IMR-90 (cell line): ENCODE data around the gene TEX11. TPM values are rescaled to one million over a fixed set of nuclear protein-coding genes. Genes with fewer than 3 reads are reported as not detected.
"Not testable (repeated sequence)": the region's sequence is repeated elsewhere in the genome, so short reads cannot be mapped to it uniquely, and the experiment has no call there.

ENCODE experiments used
- ATAC-seq: fragments of 200-7000 bp; cut with Tn5 transposase; 2 replicates; pipeline ENCODE4 v1.9.1; 2020; ENCODE audit warnings: low read depth, mild to moderate bottlenecking, moderate library complexity
- BruUV-seq: library from RNA; stranded (reverse); fragments of 400-500 nt; replicated peaks from 2 replicates; lab custom pipeline; 2021; lab: Mats Ljungman, UMichigan
- CTCF ChIA-PET: fragments of 300-600 bp; formaldehyde crosslinking; extraction: SDS; loops from one replicate; lab custom pipeline; 2021; ENCODE audit warnings: antibody characterized with exemption; lab: Yijun Ruan, JAX
- POLR2A ChIA-PET: fragments of 300-600 bp; sonication (Branson Sonifier 250); formaldehyde crosslinking; loops from one replicate; lab custom pipeline; 2022; ENCODE audit warnings: antibody characterized with exemption; ENCODE audit not compliant: unreplicated experiment; lab: Charles Lee
- DNase-seq: peaks from one replicate; pipeline ENCODE4 v3.0.0; 2013
- H2AFZ ChIP-seq: replicated peaks from 2 replicates; pipeline ENCODE3; 2013; ENCODE audit warnings: low read length, mild to moderate bottlenecking; ENCODE audit not compliant: poor library complexity
- H2AK5ac ChIP-seq: 2 replicates; pipeline ENCODE4 v1.6.1; 2013; ENCODE audit warnings: low read depth, low read length, inconsistent platforms
- H2AK9ac ChIP-seq: replicated peaks from 2 replicates; pipeline ENCODE3; 2013; ENCODE audit warnings: mild to moderate bottlenecking, low read depth, low read length, moderate library complexity; ENCODE audit not compliant: poor library complexity
- H2BK120ac ChIP-seq: 2 replicates; pipeline ENCODE4 v1.6.1; 2013; ENCODE audit warnings: low read depth, low read length, inconsistent platforms
- H2BK15ac ChIP-seq: 3 replicates; pipeline ENCODE4 v1.6.1; 2013; ENCODE audit warnings: low read depth, low read length, inconsistent platforms
- H2BK20ac ChIP-seq: 2 replicates; pipeline ENCODE4 v1.6.1; 2013; ENCODE audit warnings: low read depth, mild to moderate bottlenecking, inconsistent platforms, low read length, moderate library complexity
- H2BK5ac ChIP-seq: 2 replicates; pipeline ENCODE4 v1.6.1; 2013; ENCODE audit warnings: mild to moderate bottlenecking, low read depth, low read length, inconsistent platforms; ENCODE audit not compliant: poor library complexity, severe bottlenecking
- H3K14ac ChIP-seq: replicated peaks from 2 replicates; pipeline ENCODE4 v1.6.1; 2013; ENCODE audit warnings: low read depth, low read length, inconsistent platforms
- H3K18ac ChIP-seq: 2 replicates; pipeline ENCODE4 v1.6.1; 2013; ENCODE audit warnings: low read depth, low read length, control low read depth
- H3K23ac ChIP-seq: 2 replicates; pipeline ENCODE4 v1.6.1; 2013; ENCODE audit warnings: low read depth, low read length, inconsistent platforms
- H3K27ac ChIP-seq: 2 replicates; pipeline ENCODE4 v1.5.1; 2013; ENCODE audit warnings: mild to moderate bottlenecking, control low read depth, low read length; ENCODE audit not compliant: insufficient read depth
- H3K27me3 ChIP-seq: 2 replicates; pipeline ENCODE4 v1.6.1; 2013; ENCODE audit warnings: low read length; ENCODE audit not compliant: control insufficient read depth, insufficient read depth
- H3K36me3 ChIP-seq: 2 replicates; pipeline ENCODE4 v1.6.1; 2013; ENCODE audit warnings: low read length, mixed read lengths; ENCODE audit not compliant: control insufficient read depth, insufficient read depth
- H3K4ac ChIP-seq: 2 replicates; pipeline ENCODE4 v1.6.1; 2013; ENCODE audit warnings: low read depth, low read length, inconsistent platforms
- H3K4me1 ChIP-seq: 2 replicates; pipeline ENCODE4 v1.6.1; 2013; ENCODE audit warnings: low read length, mixed read lengths; ENCODE audit not compliant: control insufficient read depth, insufficient read depth
- H3K4me2 ChIP-seq: 2 replicates; pipeline ENCODE4 v1.6.1; 2013; ENCODE audit warnings: low read depth, mild to moderate bottlenecking, control low read depth, low read length, moderate library complexity
- H3K4me3 ChIP-seq: 2 replicates; pipeline ENCODE4 v1.5.1; 2013; ENCODE audit warnings: low read depth, mild to moderate bottlenecking, control low read depth, low read length, moderate library complexity; ENCODE audit not compliant: insufficient read depth
- H3K56ac ChIP-seq: 2 replicates; pipeline ENCODE4 v1.6.1; 2013; ENCODE audit warnings: low read length, inconsistent platforms; ENCODE audit not compliant: insufficient read depth; ENCODE audit errors: extremely low read depth
- H3K79me1 ChIP-seq, 2 experiments: 2 replicates each; pipeline ENCODE4 v1.6.1; 2013; ENCODE audit warnings: low read length in 2 of 2, inconsistent platforms in 1 of 2, low read depth in 1 of 2
- H3K9ac ChIP-seq: 2 replicates; pipeline ENCODE4 v1.6.1; 2013; ENCODE audit warnings: low read depth, low read length, control low read depth
- H3K9me1 ChIP-seq: 2 replicates; pipeline ENCODE4 v1.6.1; 2013; ENCODE audit warnings: low read length, inconsistent platforms; ENCODE audit not compliant: insufficient read depth
- H3K9me3 ChIP-seq: 2 replicates; pipeline ENCODE4 v1.6.1; 2013; ENCODE audit warnings: low read length; ENCODE audit not compliant: control insufficient read depth, insufficient read depth
- H4K20me1 ChIP-seq: 2 replicates; pipeline ENCODE4 v1.6.1; 2013; ENCODE audit warnings: low read length, inconsistent platforms; ENCODE audit not compliant: insufficient read depth
- H4K5ac ChIP-seq: 2 replicates; pipeline ENCODE4 v1.6.1; 2013; ENCODE audit warnings: mild to moderate bottlenecking, low read depth, low read length, control low read depth
- H4K8ac ChIP-seq, 2 experiments: 2 replicates each; pipeline ENCODE4 v1.6.1; 2013; ENCODE audit warnings: low read depth in 2 of 2, low read length in 2 of 2, control low read depth in 1 of 2, inconsistent platforms in 1 of 2
- H4K91ac ChIP-seq: 2 replicates; pipeline ENCODE4 v1.6.1; 2013; ENCODE audit warnings: low read depth, low read length, inconsistent platforms; ENCODE audit not compliant: insufficient read depth
- WGBS, 2 experiments: methylation state at CpG; one replicate each; pipeline versions ENCODE4 v1.1.5 to v1.1.7; 2013; ENCODE audit warnings: missing lambda C conversion rate in 2 of 2; ENCODE audit not compliant: insufficient read length in 1 of 2; ENCODE audit errors: extremely low coverage in 2 of 2; 5-methylcytosine and 5-hydroxymethylcytosine counted together
- dilution Hi-C: fragments of 300-500 bp; cut with HindIII; formaldehyde crosslinking; loops from one replicate; pipeline ENCODE4 v1.14.3; 2018; ENCODE audit warnings: low sequenced_read_pairs; ENCODE audit not compliant: unreplicated experiment
- in situ Hi-C: fragments of 300-500 bp; cut with MboI; formaldehyde crosslinking; loops from 3 replicates; pipeline ENCODE4 v1.14.3; 2019; ENCODE audit warnings: low sequenced_read_pairs, inconsistent platforms, mixed read lengths
- intact Hi-C: fragments of 100-400 bp; cut with micrococcal nuclease; formaldehyde crosslinking; loops from 2 replicates; pipeline ENCODE4 v1.10.0; 2022
- polyA plus RNA-seq, 3 experiments: library from polyadenylated mRNA; depleted of rRNA; stranded (reverse); fragments of >200 nt; gene quantifications; 2 replicates each; pipeline ENCODE4 v1.2.3, GENCODE V29; 2012; ENCODE audit warnings: low replicate concordance in 1 of 3
- total RNA-seq: library from RNA; depleted of rRNA; stranded (reverse); fragments of >200 nt; gene quantifications from 2 replicates; pipeline ENCODE4 v1.2.3, GENCODE V29; 2012

The TEX11 gene
- total and polyA plus RNA-seq, 2 of the 4 experiments (the other 2 are of a cell fraction) = not detected

DNA sequence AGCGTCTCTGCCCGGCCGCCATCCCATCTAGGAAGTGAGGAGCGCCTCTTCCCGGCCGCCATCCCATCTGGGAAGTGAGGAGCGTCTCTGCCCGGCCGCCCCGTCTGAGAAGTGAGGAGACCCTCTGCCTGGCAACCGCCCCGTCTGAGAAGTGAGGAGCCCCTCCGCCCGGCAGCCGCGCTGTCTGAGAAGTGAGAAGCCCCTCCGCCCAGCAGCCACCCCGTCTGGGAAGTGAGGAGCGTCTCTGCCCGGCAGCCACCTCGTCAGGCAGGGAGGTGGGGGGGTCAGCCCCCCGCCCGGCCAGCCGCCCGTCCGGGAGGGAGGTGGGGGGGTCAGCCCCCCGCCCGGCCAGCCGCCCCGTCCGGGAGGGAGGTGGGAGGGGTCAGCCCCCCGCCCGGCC is 229.1 kb downstream of the TEX11 start:
- H4K8ac ChIP-seq, H4K5ac ChIP-seq, H3K9me1 ChIP-seq, intact Hi-C loops, dilution Hi-C loops, H4K91ac ChIP-seq, H3K14ac ChIP-seq, DNase-seq, H2BK120ac ChIP-seq, H2BK5ac ChIP-seq, H3K27me3 ChIP-seq, H3K4ac ChIP-seq, BruUV-seq, in situ Hi-C loops, H3K18ac ChIP-seq, H3K9ac ChIP-seq, H3K36me3 ChIP-seq, H3K4me1 ChIP-seq, H3K4me2 ChIP-seq, CTCF ChIA-PET, H2AFZ ChIP-seq, H4K20me1 ChIP-seq, H2BK15ac ChIP-seq, H3K23ac ChIP-seq, H3K9me3 ChIP-seq, H2AK5ac ChIP-seq, H3K79me1 ChIP-seq, POLR2A ChIA-PET, H3K56ac ChIP-seq, H3K4me3 ChIP-seq, ATAC-seq, H3K27ac ChIP-seq, H2AK9ac ChIP-seq, H2BK20ac ChIP-seq: not testable (repeated sequence)
- WGBS, 2 experiments = no CpG with 5 or more reads among the region's 33 CpGs
